ENCODE data around the gene GPR78. TPM values are rescaled to one million over a fixed set of nuclear protein-coding genes. Genes with fewer than 3 reads are reported as not detected.

Gene GPR78
- total and polyA plus RNA-seq, 8 donors: 0.31 to 2.3 (median 0.55) TPM; not detected in 5

- WGBS, 5 donors: 86 to 90% (median 89%) methylated on average over 12 to 23 of the region's 23 CpGs
- intact Hi-C loops (cut with DNase I; ENCODE audit: low total_unique reads): loop anchor here (10.0 kb wide), 1 partner anchor 314 kb away; no protein-coding TSS in a partner anchor
- no peak for TF ChIP-seq CTCF (IDR thresholded peaks at IDR 0.05)
- no peak for TF ChIP-seq EP300 (IDR thresholded peaks at IDR 0.05)
- TF ChIP-seq POLR2AphosphoS5 (IDR thresholded peaks at IDR 0.05): no peak
- no peak for TF ChIP-seq POLR2A (IDR thresholded peaks at IDR 0.05)
Measured at GRCh38 chr4:8601086-8601485, 20.9 kb downstream of the GPR78 start.

GRCh38 chr4:8601556-8601955, 21.4 kb downstream of the GPR78 start:
- 77 to 89% (median 79%) methylated on average over 7 to 10 of the region's 10 CpGs for WGBS, 5 donors
- no peaks in the 10 kb centered on the region for H3K9me3 ChIP-seq
- H3K4me3 ChIP-seq: no peak overlapping the region
- no peak for TF ChIP-seq POLR2AphosphoS5 (IDR thresholded peaks at IDR 0.05)
- TF ChIP-seq CTCF (IDR thresholded peaks at IDR 0.05): no peak
- TF ChIP-seq EP300 (IDR thresholded peaks at IDR 0.05): no peak
- TF ChIP-seq POLR2A (IDR thresholded peaks at IDR 0.05): no peak
- intact Hi-C loops (cut with DNase I; ENCODE audit: low total_unique reads): loop anchor here (10.0 kb wide), 1 partner anchor 313 kb away; no protein-coding TSS in a partner anchor
- peaks cover 0 to 46% (median 0%) of the 10 kb centered on the region in 3 donors for H3K27me3 ChIP-seq
- no peaks in the 10 kb centered on the region for H3K36me3 ChIP-seq
- no peak overlapping the region for H3K27ac ChIP-seq
- H3K4me1 ChIP-seq: no peaks in the 10 kb centered on the region
- no peak for DNase-seq

More at GRCh38 chr4:8601086-8601485, 20.9 kb downstream of the GPR78 start:
- no peak overlapping the region for H3K4me3 ChIP-seq
- H3K36me3 ChIP-seq: no peaks in the 10 kb centered on the region
- peaks cover 0 to 42% (median 0%) of the 10 kb centered on the region in 3 donors for H3K27me3 ChIP-seq
- H3K4me1 ChIP-seq: no peaks in the 10 kb centered on the region
- no peaks in the 10 kb centered on the region for H3K9me3 ChIP-seq
- no peak overlapping the region for H3K27ac ChIP-seq
- no peak for DNase-seq

GRCh38 chr4:8602686-8603430, 22.7 kb downstream of the GPR78 start:
- no peak overlapping the region for H3K4me3 ChIP-seq
- DNase-seq: no peak

More at GRCh38 chr4:8602686-8603430, 22.7 kb downstream of the GPR78 start:
- H3K27me3 ChIP-seq: peaks cover 0 to 59% (median 9%) of the 10 kb centered on the region in 3 donors
- intact Hi-C loops (cut with DNase I; ENCODE audit: low total_unique reads): loop anchor here (10.0 kb wide), 1 partner anchor 312 kb away; no protein-coding TSS in a partner anchor
- no peak overlapping the region for H3K27ac ChIP-seq
- no peaks in the 10 kb centered on the region for H3K9me3 ChIP-seq
- peaks cover 0 to 5% (median 2%) of the 10 kb centered on the region in 4 donors for H3K4me1 ChIP-seq
- TF ChIP-seq EP300 (IDR thresholded peaks at IDR 0.05): no peak
- no peak for TF ChIP-seq POLR2A (IDR thresholded peaks at IDR 0.05)
- TF ChIP-seq CTCF (IDR thresholded peaks at IDR 0.05): no peak
- TF ChIP-seq POLR2AphosphoS5 (IDR thresholded peaks at IDR 0.05): no peak
- 59 to 73% (median 68%) methylated on average over 14 to 19 of the region's 19 CpGs for WGBS, 5 donors
- H3K36me3 ChIP-seq: no peaks in the 10 kb centered on the region
